HEK293T (cell line): ENCODE measurements around the gene STXBP3.

Source experiments
- ARNT ChIP-seq: fragments of 450-650 bp; IDR thresholded peaks from 2 replicates; pipeline ENCODE4 v1.6.1; 2017; ENCODE audit warnings: mild to moderate bottlenecking
- BHLHE40 ChIP-seq: fragments of 450-650 bp; IDR thresholded peaks from 2 replicates; pipeline ENCODE4 v1.6.1; 2016; ENCODE audit warnings: mild to moderate bottlenecking, moderate library complexity, borderline replicate concordance
- FOXA1 ChIP-seq: fragments of 450-650 bp; IDR thresholded peaks from 2 replicates; pipeline ENCODE4 v1.6.1; 2016; ENCODE audit warnings: mild to moderate bottlenecking
- FOXK2 ChIP-seq: fragments of 450-650 bp; IDR thresholded peaks from 2 replicates; pipeline ENCODE4 v1.6.1; 2016; ENCODE audit warnings: mild to moderate bottlenecking
- FOXM1 ChIP-seq: fragments of 450-650 bp; IDR thresholded peaks from 2 replicates; pipeline ENCODE4 v1.6.1; 2017; ENCODE audit warnings: mild to moderate bottlenecking, borderline replicate concordance
- PKNOX1 ChIP-seq: fragments of 450-650 bp; IDR thresholded peaks from 2 replicates; pipeline ENCODE4 v1.6.1; 2016
- SP1 ChIP-seq: fragments of 450-650 bp; IDR thresholded peaks from 2 replicates; pipeline ENCODE4 v1.6.1; 2017
- TARDBP ChIP-seq: fragments of 450-650 bp; IDR thresholded peaks from 2 replicates; pipeline ENCODE4 v1.6.1; 2016

DNA sequence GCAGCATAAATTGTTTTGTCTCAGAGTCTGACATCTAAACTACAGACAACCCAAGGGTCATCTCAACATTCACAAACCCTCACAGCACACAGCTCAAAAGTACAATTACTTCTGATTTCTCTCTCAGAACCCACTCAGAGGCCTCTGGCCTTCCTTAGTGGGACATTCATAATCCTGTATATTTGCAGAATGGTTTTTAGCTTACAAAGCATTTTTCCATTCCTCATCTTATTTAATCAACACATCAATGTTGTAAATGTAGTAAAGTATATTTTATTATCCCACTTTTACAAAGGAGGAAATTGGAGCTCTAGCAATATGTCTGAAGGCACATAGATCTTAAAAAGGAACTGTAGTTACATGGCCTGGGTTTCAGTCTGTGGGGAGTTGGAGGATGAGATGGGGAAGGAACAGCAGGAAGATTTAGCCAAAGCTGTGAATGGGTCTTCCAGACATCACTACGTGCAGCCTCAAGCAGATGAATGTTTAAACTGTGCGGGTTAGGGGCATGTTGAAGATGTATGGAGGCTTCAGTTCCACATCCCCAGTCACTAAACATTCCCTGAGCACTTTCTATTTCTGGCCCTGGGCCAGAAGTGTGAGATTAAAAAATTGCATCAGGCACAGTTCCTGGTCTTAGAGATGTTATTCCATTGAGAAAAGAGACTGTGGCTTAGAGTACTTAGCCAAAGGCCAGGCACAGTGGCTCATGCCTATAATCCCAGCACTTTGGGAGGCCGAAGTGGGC lies 97.1 kb downstream of the STXBP3 start:
- TF ChIP-seq FOXK2 (no peak), TARDBP (no peak), SP1 (no peak), PKNOX1 (no peak), FOXA1 (no peak), BHLHE40 (no peak), FOXM1 (no peak), ARNT (no peak)
